ENCODE data around the gene XBP1. TPM values are rescaled to one million over a fixed set of nuclear protein-coding genes. Genes with fewer than 3 reads are reported as not detected.

Gene XBP1
- total and polyA plus RNA-seq, 2 of the 13 experiments (the other 11 are each of a cell fraction or from before 2014, with no cell fraction given): 416 to 427 TPM

DNA sequence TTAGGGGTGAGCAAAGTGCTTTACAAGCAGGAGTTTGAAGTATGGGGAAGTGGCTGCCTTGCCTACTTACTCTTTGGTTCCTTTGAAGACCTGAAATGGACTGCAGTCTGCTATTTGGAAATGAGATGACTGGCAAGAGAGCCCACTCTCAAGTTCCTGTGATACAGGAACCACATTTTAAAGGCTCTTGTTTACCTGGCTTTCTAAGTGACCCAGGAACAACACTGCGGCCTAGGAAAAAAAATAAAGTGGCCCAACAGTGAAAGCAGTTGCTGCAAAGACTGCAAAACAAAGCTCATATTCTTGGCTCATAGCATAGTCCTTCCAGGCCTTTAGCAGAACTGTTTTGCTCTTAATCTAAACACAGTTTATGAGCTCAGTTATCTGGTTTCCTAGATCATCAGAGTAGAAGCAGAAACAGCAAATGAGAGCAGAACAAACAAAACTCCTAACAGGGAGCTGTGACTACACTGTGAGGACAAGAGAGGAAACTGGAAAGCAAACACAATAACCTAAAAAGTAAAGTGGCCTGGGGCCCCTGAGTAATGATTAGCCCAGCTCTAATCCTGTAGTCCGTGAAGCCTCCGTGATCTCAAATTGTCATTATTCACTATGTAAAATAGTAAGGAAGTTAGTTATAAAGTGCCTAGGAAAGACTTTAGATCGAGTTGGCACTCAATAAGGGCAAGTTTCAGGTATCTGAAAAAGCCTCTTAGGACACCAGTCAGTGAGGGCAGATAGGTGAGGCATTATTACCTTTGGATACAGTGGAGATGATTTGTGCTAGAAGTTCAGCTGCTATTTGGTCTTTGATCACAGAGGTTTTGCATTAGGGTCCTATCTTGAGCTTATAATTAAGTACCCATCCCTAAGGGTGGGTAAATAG, 16.3 kb downstream of the XBP1 start (continued):
- TF ChIP-seq TFE3 (CRISPR knock-in tag; IDR thresholded peaks at IDR 0.05) (no peak), ELF4 (CRISPR knock-in tag; IDR thresholded peaks at IDR 0.05; ENCODE audit: borderline replicate concordance) (peak; percentile 56; the same call in 1 of the 2 replicates), CBX1 (IDR thresholded peaks at IDR 0.05; ENCODE audit: low read depth) (no peak), ZBTB7B (CRISPR knock-in tag; IDR thresholded peaks at IDR 0.05) (peak; percentile 52; the same call in 1 of the 2 replicates), PTBP1 (IDR thresholded peaks at IDR 0.05; ENCODE audit: low read depth, low read length, poor library complexity, severe bottlenecking) (no peak), NFE2L2 (IDR thresholded peaks at IDR 0.05; ENCODE audit: low read length) (no peak), CHD4 (IDR thresholded peaks at IDR 0.05; ENCODE audit: borderline replicate concordance, low read length) (peak; percentile 41; the same call in 1 of the 2 replicates), ZBTB10 (CRISPR knock-in tag; IDR thresholded peaks at IDR 0.05; ENCODE audit: borderline replicate concordance) (no peak), ZNF121 (CRISPR knock-in tag; IDR thresholded peaks at IDR 0.05) (0 out of 2 replicates have a peak, but pooled peaks have one; percentile 30), ZMAT5 (CRISPR knock-in tag; IDR thresholded peaks at IDR 0.05; ENCODE audit: borderline replicate concordance, low read depth) (no peak), CREBL2 (CRISPR knock-in tag; IDR thresholded peaks at IDR 0.05; ENCODE audit: borderline replicate concordance) (no peak), RFX5 (IDR thresholded peaks at IDR 0.05; ENCODE audit: low read depth, low read length) (no peak), KLF13 (CRISPR knock-in tag; IDR thresholded peaks at IDR 0.05) (no peak), ADNP (CRISPR knock-in tag; IDR thresholded peaks at IDR 0.05) (no peak), PCBP2 (optimal IDR thresholded peaks at IDR 0.05; ENCODE audit: low read depth, low read length, poor library complexity, severe bottlenecking) (no peak), HDAC2 (CRISPR knock-in tag; IDR thresholded peaks at IDR 0.05) (peak; percentile 34; the same call in 1 of the 2 replicates), EEA1 (CRISPR knock-in tag; IDR thresholded peaks at IDR 0.05; ENCODE audit: borderline replicate concordance) (no peak), ELF3 (CRISPR knock-in tag; IDR thresholded peaks at IDR 0.05) (peak; percentile 54)
- TF ChIP-seq, protein P1, sequence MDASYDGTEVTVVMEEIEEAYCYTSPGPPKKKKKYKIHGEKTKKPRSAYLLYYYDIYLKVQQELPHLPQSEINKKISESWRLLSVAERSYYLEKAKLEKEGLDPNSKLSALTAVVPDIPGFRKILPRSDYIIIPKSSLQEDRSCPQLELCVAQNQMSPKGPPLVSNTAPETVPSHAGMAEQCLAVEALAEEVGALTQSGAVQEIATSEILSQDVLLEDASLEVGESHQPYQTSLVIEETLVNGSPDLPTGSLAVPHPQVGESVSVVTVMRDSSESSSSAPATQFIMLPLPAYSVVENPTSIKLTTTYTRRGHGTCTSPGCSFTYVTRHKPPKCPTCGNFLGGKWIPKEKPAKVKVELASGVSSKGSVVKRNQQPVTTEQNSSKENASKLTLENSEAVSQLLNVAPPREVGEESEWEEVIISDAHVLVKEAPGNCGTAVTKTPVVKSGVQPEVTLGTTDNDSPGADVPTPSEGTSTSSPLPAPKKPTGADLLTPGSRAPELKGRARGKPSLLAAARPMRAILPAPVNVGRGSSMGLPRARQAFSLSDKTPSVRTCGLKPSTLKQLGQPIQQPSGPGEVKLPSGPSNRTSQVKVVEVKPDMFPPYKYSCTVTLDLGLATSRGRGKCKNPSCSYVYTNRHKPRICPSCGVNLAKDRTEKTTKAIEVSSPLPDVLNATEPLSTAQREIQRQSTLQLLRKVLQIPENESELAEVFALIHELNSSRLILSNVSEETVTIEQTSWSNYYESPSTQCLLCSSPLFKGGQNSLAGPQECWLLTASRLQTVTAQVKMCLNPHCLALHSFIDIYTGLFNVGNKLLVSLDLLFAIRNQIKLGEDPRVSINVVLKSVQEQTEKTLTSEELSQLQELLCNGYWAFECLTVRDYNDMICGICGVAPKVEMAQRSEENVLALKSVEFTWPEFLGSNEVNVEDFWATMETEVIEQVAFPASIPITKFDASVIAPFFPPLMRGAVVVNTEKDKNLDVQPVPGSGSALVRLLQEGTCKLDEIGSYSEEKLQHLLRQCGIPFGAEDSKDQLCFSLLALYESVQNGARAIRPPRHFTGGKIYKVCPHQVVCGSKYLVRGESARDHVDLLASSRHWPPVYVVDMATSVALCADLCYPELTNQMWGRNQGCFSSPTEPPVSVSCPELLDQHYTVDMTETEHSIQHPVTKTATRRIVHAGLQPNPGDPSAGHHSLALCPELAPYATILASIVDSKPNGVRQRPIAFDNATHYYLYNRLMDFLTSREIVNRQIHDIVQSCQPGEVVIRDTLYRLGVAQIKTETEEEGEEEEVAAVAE (CRISPR knock-in tag; IDR thresholded peaks at IDR 0.05; ENCODE audit: borderline replicate concordance): no peak

Measured in HepG2 (cell line).